ENCODE results near the gene CLNK. TPM values are rescaled to one million over a fixed set of nuclear protein-coding genes. Genes with fewer than 3 reads are reported as not detected.

Gene CLNK
- total and polyA plus RNA-seq, 2 of the 8 experiments (the other 6 are each of a cell fraction or from before 2014, with no cell fraction given) = not detected

DNA sequence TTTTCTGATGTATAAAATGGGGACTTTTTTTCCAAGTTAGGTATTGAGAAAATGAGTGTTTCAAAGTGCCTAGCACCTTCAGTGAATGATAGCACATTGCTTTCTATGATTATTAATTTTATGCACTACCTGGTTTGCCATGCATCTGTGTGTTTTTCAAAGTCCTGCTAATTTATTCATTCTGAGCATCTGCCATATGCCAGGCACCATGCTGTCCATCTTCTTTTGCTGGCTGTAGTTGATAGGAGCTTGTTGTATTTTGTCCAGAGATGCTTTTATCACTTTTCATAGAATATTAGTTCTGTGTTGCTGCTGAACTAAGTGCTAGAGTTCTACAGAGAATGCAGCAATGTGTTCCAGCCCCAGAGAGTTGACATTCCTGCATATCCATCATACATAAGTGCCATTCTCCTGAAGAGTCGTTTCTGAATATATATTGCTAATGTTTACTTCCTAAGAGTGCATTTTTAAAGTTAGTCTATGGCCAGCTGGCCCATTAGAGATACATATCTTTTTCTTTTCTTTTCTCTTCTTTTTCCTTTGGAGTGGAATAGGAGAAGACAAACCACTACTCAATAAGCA lies 49.0 kb upstream of the CLNK start:
- H2BK20ac ChIP-seq (ENCODE audit: low read length) = no peak overlapping the region
- H3K9ac ChIP-seq (replicated peaks in 1 of 4; ENCODE audit: extremely low read depth in 1 of 4, low read depth in 3 of 4, low read length in 3 of 4) = no peak overlapping the region
- H3K4me1 ChIP-seq (replicated peaks in 1 of 4; ENCODE audit: control insufficient read depth in 3 of 4, insufficient read depth in 4 of 4, low read length in 3 of 4) = peaks cover 0 to 3% (median 0%) of the 10 kb centered on the region in 4 experiments; a peak in 1 of 7 replicates
- DNase-seq (ENCODE audit: low read depth in 1 of 2, low spot score in 2 of 2) = no peak
- no peaks in the 10 kb centered on the region for H3K79me2 ChIP-seq (ENCODE audit: control insufficient read depth in 1 of 2, insufficient read depth in 2 of 2, low read length in 2 of 2)
- H3K4me2 ChIP-seq (ENCODE audit: insufficient read depth in 1 of 2, low read depth in 2 of 2, low read length in 2 of 2) = no peak overlapping the region
- H3K23me2 ChIP-seq (ENCODE audit: low read depth, low read length) = no peaks in the 10 kb centered on the region
- no peak overlapping the region for H2AK5ac ChIP-seq (ENCODE audit: low read depth, low read length)
- H2BK12ac ChIP-seq (ENCODE audit: low read depth, low read length) = no peak overlapping the region
- H3K36me3 ChIP-seq (ENCODE audit: control insufficient read depth in 2 of 4, insufficient read depth in 4 of 4, low read length in 3 of 4) = no peaks in the 10 kb centered on the region
- no peak for FAIRE-seq
- no peaks in the 10 kb centered on the region for H4K20me1 ChIP-seq (replicated peaks in 1 of 2; ENCODE audit: control insufficient read depth in 1 of 2, insufficient read depth in 2 of 2, low read length in 2 of 2)
- no peaks in the 10 kb centered on the region for H3K27me3 ChIP-seq (replicated peaks in 1 of 4; ENCODE audit: control insufficient read depth in 3 of 4, extremely low read depth in 1 of 4, insufficient read depth in 3 of 4, low read length in 3 of 4)
- no peak overlapping the region for H4K8ac ChIP-seq (ENCODE audit: extremely low read depth, insufficient read depth, low read length)
- H3K9me3 ChIP-seq (ENCODE audit: insufficient read depth in 2 of 2, low read depth in 1 of 2, low read length in 1 of 2) = no peaks in the 10 kb centered on the region
- H2BK120ac ChIP-seq (replicated peaks; ENCODE audit: low read depth, low read length) = no peak overlapping the region
- no peaks in the 10 kb centered on the region for H3K79me1 ChIP-seq (ENCODE audit: low read depth, low read length)
- no peak overlapping the region for H3K18ac ChIP-seq (ENCODE audit: extremely low read depth, low read length)
- H2BK5ac ChIP-seq (ENCODE audit: low read depth, low read length) = no peak overlapping the region
- no peak overlapping the region for H3K4ac ChIP-seq (replicated peaks; ENCODE audit: insufficient read length, low read depth, low read length)
- no peak overlapping the region for H3K14ac ChIP-seq (ENCODE audit: insufficient read length)
- 95% methylated on average over 1 of the region's 1 CpG; no CpG with 5 or more reads in 1 of the 2 experiments for WGBS, 2 experiments (ENCODE audit: extremely low coverage in 1 of 2, insufficient coverage in 1 of 2, insufficient read length in 1 of 2, insufficient replicate concordance in 2 of 2, low coverage in 1 of 2, low lambda C conversion rate in 2 of 2, missing lambda C conversion rate in 1 of 2)
- H4K5ac ChIP-seq (ENCODE audit: insufficient read length, low read depth, low read length) = no peak overlapping the region
- no peak overlapping the region for H4K91ac ChIP-seq (replicated peaks; ENCODE audit: insufficient read length, low read length)
- POLR2A ChIA-PET (ENCODE audit: partially characterized antibody) = no interaction called here
- TF ChIP-seq NRF1 (IDR thresholded peaks at IDR 0.05; ENCODE audit: low read depth, low read length) (no peak), SP4 (IDR thresholded peaks at IDR 0.05; ENCODE audit: low read length) (no peak), JUND (IDR thresholded peaks at IDR 0.05; ENCODE audit: low read length) (no peak), POU5F1 (IDR thresholded peaks at IDR 0.05; ENCODE audit: low read depth, low read length) (no peak), EZH2 (IDR thresholded peaks at IDR 0.05; ENCODE audit: low read depth, low read length, severe bottlenecking) (no peak), HDAC2 (IDR thresholded peaks at IDR 0.05; ENCODE audit: borderline replicate concordance in 1 of 2, low read depth in 2 of 2, low read length in 2 of 2) (no peak), SIX5 (IDR thresholded peaks at IDR 0.05; ENCODE audit: low read depth, low read length) (no peak), TAF1 (IDR thresholded peaks at IDR 0.05; ENCODE audit: low read depth, low read length) (no peak), KDM5A (IDR thresholded peaks at IDR 0.05; ENCODE audit: low read length) (no peak)
- H3K23ac ChIP-seq (ENCODE audit: insufficient read length) = no peak overlapping the region
- no peak overlapping the region for H3K4me3 ChIP-seq (ENCODE audit: extremely low read depth in 1 of 4, insufficient read depth in 2 of 4, low read depth in 3 of 4, low read length in 4 of 4)
- no peak overlapping the region for H3K27ac ChIP-seq (ENCODE audit: low read depth, low read length)
- H3K56ac ChIP-seq (replicated peaks; ENCODE audit: insufficient read length, low read depth, low read length) = no peak overlapping the region
- H2AFZ ChIP-seq (ENCODE audit: low read length) = no peak overlapping the region
- H2BK15ac ChIP-seq (ENCODE audit: low read length) = no peak overlapping the region
- CTCF ChIA-PET (ENCODE audit: partially characterized antibody) = interaction anchor here (1.5 kb wide), 1 partner anchor 231 kb away, joined by 3 read pairs; no protein-coding TSS in a partner anchor
